HUDEP-2 (cell line): Measurements from ENCODE around the gene TRO.

ENCODE experiments used
- DNase-seq, 76 experiments: peaks; one replicate each; lab custom pipeline; 2025; ENCODE audit not compliant: unreplicated experiment in 76 of 76; lab: John Stamatoyannopoulos, UW

Gene TRO

DNA sequence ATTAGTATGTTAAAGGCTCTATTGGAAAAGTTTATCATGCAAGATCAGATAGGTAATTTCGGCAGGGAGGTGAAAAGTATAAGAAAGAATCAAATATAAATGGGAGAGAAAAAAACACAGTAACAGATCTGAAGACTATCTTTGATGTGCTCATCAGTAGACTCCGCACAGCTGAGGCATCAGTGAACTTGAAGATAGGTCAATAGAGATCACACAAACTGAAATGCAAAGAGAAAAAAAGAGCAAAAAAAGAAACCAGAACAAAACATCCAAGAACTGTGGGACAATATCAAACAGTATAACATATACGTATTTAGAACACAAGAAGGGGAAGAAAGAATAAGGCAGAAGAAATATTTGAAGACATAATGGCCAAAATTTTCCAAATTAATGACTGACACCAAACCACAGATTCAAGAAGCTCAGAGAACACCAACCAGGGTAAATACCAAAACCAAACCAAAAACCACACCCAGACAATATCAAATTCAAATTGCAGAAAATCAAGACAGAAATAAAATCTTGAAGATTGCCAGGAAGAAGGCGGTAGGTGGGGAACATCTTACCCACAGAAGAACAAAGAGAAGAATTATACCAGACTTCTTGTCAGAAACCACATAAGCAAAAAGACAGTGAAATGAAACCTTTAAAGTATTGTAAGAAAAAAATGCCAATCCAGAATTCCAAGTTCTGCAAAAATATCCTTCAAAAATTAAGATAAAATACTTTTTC is 44.3 kb downstream of the TRO start:
- no peak for DNase-seq

DNA sequence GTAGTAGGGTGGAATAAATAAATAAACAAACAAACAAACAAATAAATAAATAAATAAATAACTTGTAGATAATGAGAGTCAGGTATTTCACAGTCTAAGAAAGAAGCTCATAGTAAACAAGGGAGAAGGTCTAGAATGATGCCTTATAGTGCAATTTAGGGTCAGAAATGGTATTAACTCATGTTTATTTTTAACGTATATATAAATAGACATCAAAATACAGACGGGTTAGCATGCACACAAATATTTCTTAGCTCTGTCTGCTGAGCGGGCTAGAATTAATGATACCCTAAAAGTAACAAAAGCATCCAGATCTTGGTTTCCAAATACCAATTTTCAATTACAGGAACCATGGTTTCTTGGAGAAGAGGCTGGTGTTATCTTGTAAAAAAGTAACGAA is 56.8 kb downstream of the TRO start:
- DNase-seq = no peak

DNA sequence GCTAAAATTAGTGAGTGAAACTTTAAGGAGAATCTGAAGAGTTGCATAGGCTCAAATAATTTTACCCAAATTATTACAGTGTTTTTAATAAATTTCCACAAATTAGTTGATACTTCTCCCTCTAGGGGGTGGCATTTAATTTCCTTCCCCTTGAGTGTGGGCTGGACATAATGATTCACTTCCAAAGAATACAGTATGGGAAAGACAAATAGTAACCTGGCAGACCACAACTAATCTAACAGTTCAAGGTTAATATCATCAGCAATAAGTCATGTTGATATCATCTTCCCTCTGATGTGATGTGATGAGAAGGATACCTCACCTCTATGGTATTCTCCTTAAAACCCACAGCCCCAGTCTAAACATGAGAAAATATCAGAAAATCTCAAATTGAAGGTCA is 57.8 kb downstream of the TRO start:
- DNase-seq = no peak

DNA sequence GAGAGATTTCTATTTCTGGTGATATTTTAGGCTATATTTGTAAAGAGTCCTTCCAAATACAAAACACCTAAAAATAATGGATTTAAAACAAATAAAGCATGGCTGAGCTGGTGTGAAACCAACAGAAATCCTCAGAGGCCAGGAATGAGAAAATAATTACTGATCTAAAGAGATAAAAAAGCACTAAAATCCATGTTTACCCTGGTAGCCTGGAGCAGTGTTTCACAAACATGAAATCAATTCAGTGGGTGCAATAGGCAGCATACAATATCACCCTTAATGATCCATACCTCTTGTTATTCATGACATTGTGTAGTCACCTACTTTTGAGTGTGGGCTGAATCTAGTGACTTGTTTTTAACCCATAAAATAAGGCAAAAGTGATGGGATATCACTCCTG is 58.8 kb downstream of the TRO start:
- DNase-seq = no peak

DNA sequence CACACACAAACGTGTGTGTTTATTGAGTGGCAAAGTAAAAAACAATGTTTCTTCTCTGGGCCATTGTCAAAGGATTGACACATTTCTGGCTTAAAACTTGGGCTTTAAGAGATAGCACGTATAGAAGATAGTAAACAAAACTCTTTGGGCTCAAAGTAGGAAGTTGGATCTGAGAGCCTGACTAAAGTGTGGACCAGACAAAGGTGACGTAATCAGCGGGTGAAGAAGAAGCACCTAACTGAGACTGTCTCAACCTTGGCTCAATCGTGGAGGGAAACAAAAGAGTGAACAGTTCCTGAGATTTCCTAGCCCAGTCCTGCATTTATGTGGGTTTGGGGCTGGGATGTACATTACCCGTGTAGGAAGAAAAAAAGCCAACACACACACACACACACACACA is 59.7 kb downstream of the TRO start:
- no peak for DNase-seq
